MV-4-11 (cell line): ENCODE data around the gene EYS.
"Not testable (repeated sequence)": the region's sequence is repeated elsewhere in the genome, so short reads cannot be mapped to it uniquely, and the experiment has no call there.

Source experiments
- DNase-seq: peaks from one replicate; lab custom pipeline; 2025; lab: John Stamatoyannopoulos, UW

Gene EYS

GRCh38 chr6:63897952-63898351 lies 1809.1 kb downstream of the EYS start:
- no peak for DNase-seq

GRCh38 chr6:63897459-63897858 lies 1809.6 kb downstream of the EYS start:
- no peak for DNase-seq

- no peak for DNase-seq
Observed at GRCh38 chr6:63888416-63888815, 1818.6 kb downstream of the EYS start.

- DNase-seq: not testable (repeated sequence)
Observed at GRCh38 chr6:63887804-63888203, 1819.2 kb downstream of the EYS start.

- DNase-seq: peak; percentile 46
Observed at GRCh38 chr6:63887002-63887751, 1819.8 kb downstream of the EYS start.

GRCh38 chr6:63886341-63886740 lies 1820.7 kb downstream of the EYS start:
- DNase-seq: no peak

- DNase-seq: no peak
Observed at GRCh38 chr6:63883597-63883996, 1823.4 kb downstream of the EYS start.

- DNase-seq: no peak
Observed at GRCh38 chr6:63882208-63882607, 1824.8 kb downstream of the EYS start.

- DNase-seq: no peak
Observed at GRCh38 chr6:63881791-63882190, 1825.2 kb downstream of the EYS start.

- DNase-seq: no peak
Observed at GRCh38 chr6:63872233-63872632, 1834.8 kb downstream of the EYS start.

GRCh38 chr6:63868351-63868750 lies 1838.7 kb downstream of the EYS start:
- no peak for DNase-seq

- no peak for DNase-seq
Observed at GRCh38 chr6:63864671-63865318, 1842.2 kb downstream of the EYS start.

- DNase-seq: no peak
Observed at GRCh38 chr6:63864061-63864460, 1843.0 kb downstream of the EYS start.

- DNase-seq: no peak
Observed at GRCh38 chr6:63862486-63863198, 1844.4 kb downstream of the EYS start.

GRCh38 chr6:63859528-63859927 lies 1847.5 kb downstream of the EYS start:
- peak; percentile 54 for DNase-seq

- DNase-seq: no peak
Observed at GRCh38 chr6:63858691-63859090, 1848.3 kb downstream of the EYS start.

GRCh38 chr6:63856271-63856670 lies 1850.8 kb downstream of the EYS start:
- no peak for DNase-seq

- DNase-seq: no peak
Observed at GRCh38 chr6:63844287-63844686, 1862.7 kb downstream of the EYS start.

GRCh38 chr6:63839485-63839884 lies 1867.5 kb downstream of the EYS start:
- no peak for DNase-seq

GRCh38 chr6:63828678-63829077 lies 1878.3 kb downstream of the EYS start:
- DNase-seq: not testable (repeated sequence)

GRCh38 chr6:63824722-63825121 lies 1882.3 kb downstream of the EYS start:
- no peak for DNase-seq

GRCh38 chr6:63821442-63821841 lies 1885.6 kb downstream of the EYS start:
- DNase-seq: no peak

GRCh38 chr6:63819831-63820230 lies 1887.2 kb downstream of the EYS start:
- DNase-seq: peak; percentile 39
